ENCODE measurements around the gene TMEM117.
"Not testable (repeated sequence)": the region's sequence is repeated elsewhere in the genome, so short reads cannot be mapped to it uniquely, and the experiment has no call there.

TMEM117 gene

DNA sequence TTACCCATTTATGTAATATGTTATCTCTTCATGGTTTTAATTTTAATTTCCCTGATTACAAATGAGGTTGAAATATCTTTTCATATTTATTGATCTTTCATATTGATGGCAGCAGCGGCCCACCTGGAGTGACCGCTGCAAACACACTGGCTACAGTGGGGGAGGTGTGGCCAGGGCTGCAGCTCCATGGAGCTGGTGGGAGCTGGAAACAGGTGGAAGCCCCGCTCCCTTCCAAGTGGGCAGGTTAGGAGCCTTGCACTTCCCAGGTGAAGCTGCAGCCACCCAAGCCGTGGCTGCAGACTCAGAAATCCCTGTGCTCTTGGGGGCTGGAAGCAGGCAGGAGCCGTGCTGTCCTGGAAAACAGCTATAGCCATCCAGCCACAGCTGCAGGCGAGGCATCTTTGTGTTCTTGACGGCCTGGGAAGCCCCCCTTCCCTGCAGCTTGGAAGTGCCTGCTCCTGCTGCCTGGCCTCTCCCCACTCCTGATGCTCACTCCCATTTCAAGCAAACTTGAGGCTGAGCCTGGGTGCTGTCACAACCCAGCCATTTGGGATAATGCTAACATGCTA is 201.1 kb downstream of the TMEM117 start:
- no peak overlapping the region for H3K4me3 ChIP-seq (ENCODE audit: low read depth, low read length)
- TF ChIP-seq, protein P1, sequence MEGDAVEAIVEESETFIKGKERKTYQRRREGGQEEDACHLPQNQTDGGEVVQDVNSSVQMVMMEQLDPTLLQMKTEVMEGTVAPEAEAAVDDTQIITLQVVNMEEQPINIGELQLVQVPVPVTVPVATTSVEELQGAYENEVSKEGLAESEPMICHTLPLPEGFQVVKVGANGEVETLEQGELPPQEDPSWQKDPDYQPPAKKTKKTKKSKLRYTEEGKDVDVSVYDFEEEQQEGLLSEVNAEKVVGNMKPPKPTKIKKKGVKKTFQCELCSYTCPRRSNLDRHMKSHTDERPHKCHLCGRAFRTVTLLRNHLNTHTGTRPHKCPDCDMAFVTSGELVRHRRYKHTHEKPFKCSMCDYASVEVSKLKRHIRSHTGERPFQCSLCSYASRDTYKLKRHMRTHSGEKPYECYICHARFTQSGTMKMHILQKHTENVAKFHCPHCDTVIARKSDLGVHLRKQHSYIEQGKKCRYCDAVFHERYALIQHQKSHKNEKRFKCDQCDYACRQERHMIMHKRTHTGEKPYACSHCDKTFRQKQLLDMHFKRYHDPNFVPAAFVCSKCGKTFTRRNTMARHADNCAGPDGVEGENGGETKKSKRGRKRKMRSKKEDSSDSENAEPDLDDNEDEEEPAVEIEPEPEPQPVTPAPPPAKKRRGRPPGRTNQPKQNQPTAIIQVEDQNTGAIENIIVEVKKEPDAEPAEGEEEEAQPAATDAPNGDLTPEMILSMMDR (IDR thresholded peaks at IDR 0.05; ENCODE audit: low read depth, low read length), result no peak

DNA sequence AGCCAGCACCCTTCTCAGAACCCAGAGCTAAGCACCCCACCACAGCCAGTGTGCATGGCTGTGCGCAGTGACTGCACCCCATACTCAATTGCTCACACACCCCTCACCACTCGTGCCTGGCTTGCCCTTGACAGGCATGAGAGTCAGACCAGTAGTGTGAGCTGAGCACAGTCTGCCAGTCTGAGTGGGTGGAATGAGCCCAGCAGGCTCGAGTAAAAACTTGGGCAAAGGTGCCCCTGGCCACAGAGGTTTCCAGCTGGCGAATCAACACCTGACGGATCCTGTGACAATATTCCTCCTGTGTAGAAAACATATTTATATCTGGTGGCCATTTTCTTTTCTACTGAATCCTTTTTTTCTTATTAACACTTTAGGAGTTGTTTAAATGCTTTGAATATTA is 202.5 kb downstream of the TMEM117 start:
- no peak overlapping the region for H3K4me3 ChIP-seq (ENCODE audit: low read depth, low read length)
- TF ChIP-seq, protein P1 (IDR thresholded peaks at IDR 0.05; ENCODE audit: low read depth, low read length), result no peak

DNA sequence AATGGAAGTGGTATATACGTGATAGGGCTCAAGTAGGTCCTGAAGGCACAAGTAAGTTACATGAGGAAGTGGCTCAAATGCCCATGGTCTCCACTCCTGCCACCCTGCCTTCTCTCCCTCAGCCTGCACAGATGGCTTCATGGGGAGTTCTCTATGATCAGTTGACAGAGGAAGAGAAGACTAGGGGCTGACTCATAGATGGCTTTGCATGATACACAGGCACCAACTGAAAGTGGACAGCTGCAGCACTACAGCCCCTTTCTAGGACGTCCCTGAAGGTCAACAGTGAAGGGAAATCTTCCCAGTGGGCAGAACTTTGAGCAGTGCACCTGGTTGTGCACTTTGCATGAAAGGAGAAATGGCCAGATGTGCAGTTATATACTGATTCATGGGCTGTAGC is 208.6 kb downstream of the TMEM117 start:
- not testable (repeated sequence) for H3K4me3 ChIP-seq (ENCODE audit: low read depth, low read length)

DNA sequence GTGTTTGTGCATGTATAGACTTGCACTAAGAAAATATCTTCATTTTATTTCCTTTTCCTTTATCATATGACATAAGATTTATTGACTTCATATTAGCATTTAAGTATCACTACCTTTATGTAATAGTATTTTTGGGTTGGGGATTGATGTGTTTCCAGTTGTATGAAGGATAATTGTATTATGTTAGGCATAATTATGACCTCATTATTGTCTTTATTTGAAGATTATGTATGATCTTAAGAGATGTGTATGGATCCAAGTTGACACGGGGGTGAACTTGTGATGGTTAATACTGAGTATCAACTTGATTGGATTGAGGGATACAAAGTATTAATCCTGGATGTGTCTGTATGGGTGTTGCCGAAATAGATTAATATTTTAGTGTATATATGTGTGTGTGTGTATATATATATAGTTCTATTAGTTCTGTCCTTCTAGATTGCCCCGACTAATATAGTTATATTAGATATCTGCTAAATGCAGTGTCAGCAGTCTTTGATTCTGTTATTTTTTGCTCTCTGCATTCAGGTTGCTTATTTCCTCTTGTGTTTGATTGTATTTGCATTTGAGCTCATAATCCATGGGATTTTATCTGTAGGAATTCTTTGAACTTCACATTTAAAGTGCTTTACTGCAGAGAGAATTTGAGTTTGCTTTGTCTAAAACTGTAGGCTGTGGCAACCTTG is 211.0 kb downstream of the TMEM117 start:
- H3K4me3 ChIP-seq (ENCODE audit: low read depth, low read length), result no peak overlapping the region
- TF ChIP-seq, protein P1 (IDR thresholded peaks at IDR 0.05; ENCODE audit: low read depth, low read length), result no peak

DNA sequence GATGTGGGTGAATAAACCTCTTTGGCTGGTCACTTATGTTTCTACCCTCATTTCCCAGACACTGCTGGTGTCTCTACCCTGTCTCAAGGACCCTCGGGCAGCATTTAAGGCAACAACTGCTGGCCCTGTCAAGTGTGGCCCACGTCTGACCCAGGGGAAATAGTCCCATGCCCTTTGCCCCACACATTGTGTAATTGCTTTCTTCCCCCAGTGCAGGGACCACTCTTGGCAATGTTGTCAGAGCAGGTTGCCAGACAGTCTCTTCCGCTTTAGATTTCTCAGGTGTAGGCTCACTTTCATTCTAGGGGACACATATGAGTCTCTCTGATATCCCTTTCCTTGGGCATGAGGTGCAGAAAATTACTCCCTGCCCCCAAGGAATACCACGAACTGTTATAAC is 216.7 kb downstream of the TMEM117 start:
- TF ChIP-seq, protein P1 (IDR thresholded peaks at IDR 0.05; ENCODE audit: low read depth, low read length), result no peak
- H3K4me3 ChIP-seq (ENCODE audit: low read depth, low read length), result no peak overlapping the region

DNA sequence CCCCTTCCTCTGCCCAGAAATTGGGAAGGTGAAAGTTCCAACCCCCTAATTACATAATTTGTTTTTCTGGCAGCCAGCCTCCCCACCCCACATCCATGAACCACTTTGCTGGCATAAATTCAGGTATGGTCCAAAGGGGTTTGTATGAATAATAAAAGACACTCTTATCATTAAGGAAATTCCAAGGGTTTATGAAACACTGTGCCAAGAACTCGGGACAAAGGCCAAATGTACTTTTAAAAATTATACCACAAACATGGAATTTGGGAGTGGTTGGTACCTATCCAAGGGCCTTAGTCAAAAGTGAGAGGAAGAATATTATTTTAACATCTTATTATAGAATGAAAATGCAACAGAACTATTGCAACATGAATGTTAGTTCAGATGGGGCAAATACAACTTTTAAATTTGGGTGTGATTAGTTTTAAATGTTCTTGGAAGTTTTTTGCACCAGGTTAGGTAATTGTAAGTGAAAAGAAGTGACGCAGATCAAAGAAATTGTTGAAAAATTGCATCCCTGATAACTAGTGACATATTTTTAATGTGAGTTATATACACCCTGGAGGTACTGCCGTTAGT is 217.8 kb downstream of the TMEM117 start:
- TF ChIP-seq, protein P1 (IDR thresholded peaks at IDR 0.05; ENCODE audit: low read depth, low read length), result no peak
- no peak overlapping the region for H3K4me3 ChIP-seq (ENCODE audit: low read depth, low read length)

DNA sequence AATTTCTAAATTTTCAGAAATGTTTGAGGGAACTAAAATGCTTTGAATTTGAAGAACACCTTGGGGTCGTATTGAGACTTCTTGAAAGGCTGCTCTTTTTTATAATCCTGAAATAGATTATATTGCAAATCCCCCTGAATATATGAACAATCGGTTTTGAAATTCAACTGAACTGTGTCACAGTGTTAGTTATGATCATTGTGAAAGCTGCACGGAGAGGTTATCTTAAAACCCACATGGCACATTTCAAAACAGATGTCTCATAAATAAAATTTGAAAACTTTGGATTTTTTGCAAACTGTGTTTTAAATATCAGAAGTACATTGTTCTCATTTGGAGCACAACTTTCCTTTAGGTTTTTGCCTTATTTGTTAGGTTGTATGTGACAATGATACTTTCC is 218.4 kb downstream of the TMEM117 start:
- no peak overlapping the region for H3K4me3 ChIP-seq (ENCODE audit: low read depth, low read length)
- TF ChIP-seq, protein P1 (IDR thresholded peaks at IDR 0.05; ENCODE audit: low read depth, low read length), result no peak

Data from WI38 (cell line).